Kidney (tissue), 14 donors: ENCODE measurements around the gene CNTN2. TPM values are rescaled to one million over a fixed set of nuclear protein-coding genes. Genes with fewer than 3 reads are reported as not detected.

Experiments
- DNase-seq, 5 donors: peaks; one replicate each; pipeline ENCODE4 v3.0.0-alpha.2; 2013 to 2020
- FAIRE-seq: peaks from 2 replicates; lab custom pipeline; 2012; peaks lifted over from hg19 to GRCh38; lab: Jason Lieb, UNC
- H3K27ac ChIP-seq, 2 donors: one replicate each; pipeline ENCODE4 v1.7.0; 2013; ENCODE audit warnings: low read depth in 2 of 2, low read length in 2 of 2, inconsistent platforms in 1 of 2
- H3K27me3 ChIP-seq: one replicate; pipeline ENCODE4 v1.7.1; 2013; ENCODE audit warnings: low read length, inconsistent platforms; ENCODE audit not compliant: control insufficient read depth, insufficient read depth
- H3K36me3 ChIP-seq, 3 donors: one replicate each; pipeline versions ENCODE4 v1.7.0 to v1.7.1; 2013; ENCODE audit warnings: low read length in 3 of 3, control low read depth in 1 of 3, inconsistent platforms in 1 of 3; ENCODE audit not compliant: insufficient read depth in 3 of 3, control insufficient read depth in 2 of 3
- H3K4me1 ChIP-seq, 3 donors: one replicate each; pipeline versions ENCODE4 v1.7.0 to v1.7.1; 2013; ENCODE audit warnings: low read length in 3 of 3, inconsistent platforms in 1 of 3, low read depth in 1 of 3; ENCODE audit not compliant: control insufficient read depth in 2 of 3, insufficient read depth in 2 of 3
- H3K4me3 ChIP-seq, 3 donors: one replicate each; pipeline versions ENCODE4 v1.7.0 to v1.8.1; 2013; ENCODE audit warnings: low read length in 3 of 3, control low read depth in 1 of 3, inconsistent platforms in 1 of 3
- H3K9ac ChIP-seq, 3 donors: one replicate each; pipeline versions ENCODE4 v1.7.0 to v1.7.1; 2013; ENCODE audit warnings: low read length in 3 of 3, control low read depth in 1 of 3, inconsistent platforms in 1 of 3
- H3K9me3 ChIP-seq, 3 donors: one replicate each; pipeline versions ENCODE4 v1.7.0 to v1.7.1; 2013; ENCODE audit warnings: low read length in 3 of 3, control low read depth in 1 of 3, inconsistent platforms in 1 of 3; ENCODE audit not compliant: control insufficient read depth in 2 of 3, insufficient read depth in 1 of 3
- CTCF ChIP-seq: IDR thresholded peaks from 3 replicates; pipeline ENCODE4 v1.5.1; 2012; ENCODE audit warnings: mild to moderate bottlenecking, moderate library complexity, borderline replicate concordance; ENCODE audit not compliant: insufficient read depth; ENCODE audit errors: extremely low read depth
- intact Hi-C: fragments of 100-400 bp; cut with DNase I; formaldehyde crosslinking; loops from one replicate; pipeline ENCODE4 v1.11.1; 2022
- polyA plus RNA-seq: library from polyadenylated mRNA; stranded (reverse); fragments of 350-450 nt; fragmentation: Illumina TruSeq; extraction: RNeasy Lipid Tissue Mini Kit (QIAGEN cat#74804); gene quantifications from one replicate; pipeline ENCODE4 v1.2.3, GENCODE V29; 2014; ENCODE audit warnings: low read depth, low replicate concordance; ENCODE audit not compliant: insufficient read depth
- total RNA-seq: library from RNA; stranded (reverse); fragmentation: NEBNext Ultra II Directional; extraction: Animal tissue kit (Norgen Biotek cat#: 25700); gene quantifications from one replicate; pipeline ENCODE4 v1.2.1, GENCODE V29; 2021
- donor health status: control.
- donor health status: control.
- donor health status: control.
- donor health status: control.
- donor health status: control.
- donor health status: DM: yes; HTN: yes; CAD: no.
- donor health status: Normal renal cell carcinoma (clear cell type).

CNTN2 gene
- total and polyA plus RNA-seq, 2 donors from 2014 or later = 0.15 to 0.44 TPM

GRCh38 chr1:205108464-205108863 lies 65.5 kb downstream of the CNTN2 start:
- TF ChIP-seq CTCF = no peak
- Histone ChIP-seq H3K4me1 (no peaks in the 10 kb centered on the region), H3K9ac (no peak overlapping the region), H3K27me3 (no peaks in the 10 kb centered on the region), H3K36me3 (peaks cover 5 to 29% (median 23%) of the 10 kb centered on the region in 3 donors), H3K27ac (no peak overlapping the region), H3K4me3 (no peak overlapping the region), H3K9me3 (no peaks in the 10 kb centered on the region)
- intact Hi-C loops = no loop called here
- DNase-seq = no peak
- no peak for FAIRE-seq

DNA sequence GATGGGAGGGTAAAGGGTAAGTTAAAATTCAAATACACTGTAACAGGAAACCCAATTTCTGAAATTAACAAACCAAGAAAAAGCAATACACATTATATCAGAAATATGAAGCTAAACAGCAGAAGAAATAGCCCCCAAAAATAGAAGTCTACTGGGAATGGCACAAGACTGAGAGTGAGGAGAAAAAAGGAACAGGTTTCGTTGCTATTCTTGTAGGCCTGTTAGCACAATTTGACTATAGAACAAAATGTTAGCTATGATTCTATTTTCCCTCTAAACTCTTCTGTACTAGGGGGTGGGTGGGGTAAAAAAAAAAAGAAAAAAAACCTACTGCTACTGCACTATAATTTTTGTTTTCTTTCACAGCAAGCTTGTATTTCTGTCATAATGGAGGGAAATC lies 66.3 kb downstream of the CNTN2 start:
- Histone ChIP-seq H3K9me3 (no peaks in the 10 kb centered on the region), H3K4me1 (no peaks in the 10 kb centered on the region), H3K9ac (no peak overlapping the region), H3K27ac (no peak overlapping the region), H3K36me3 (peaks cover 5 to 26% (median 23%) of the 10 kb centered on the region in 3 donors), H3K4me3 (no peak overlapping the region), H3K27me3 (no peaks in the 10 kb centered on the region)
- DNase-seq (no peak), FAIRE-seq (no peak)
- intact Hi-C loops = no loop called here
- no peak for TF ChIP-seq CTCF

DNA sequence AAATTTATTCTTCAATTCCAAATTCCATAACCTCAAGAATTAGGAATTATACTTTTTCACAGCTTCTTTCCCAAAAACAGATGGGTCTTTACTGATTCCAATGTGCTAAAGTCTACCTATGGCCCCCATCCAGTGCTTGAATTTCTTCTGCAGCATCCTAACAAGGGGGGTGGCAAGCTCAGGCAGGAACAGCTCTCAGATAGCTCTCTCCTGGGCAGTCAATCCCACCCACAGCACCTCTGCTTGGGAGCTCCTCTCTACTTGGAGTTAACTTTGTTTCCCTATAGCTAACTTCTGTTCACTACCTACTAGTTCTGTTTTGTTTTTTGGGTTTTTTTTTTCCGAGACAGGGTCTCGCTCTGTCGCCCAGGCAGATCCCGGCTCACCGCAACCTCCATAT lies 66.7 kb downstream of the CNTN2 start:
- TF ChIP-seq CTCF = no peak
- DNase-seq (no peak), FAIRE-seq (no peak)
- no peak overlapping the region for H3K27ac ChIP-seq
- H3K9ac ChIP-seq = no peak overlapping the region
- intact Hi-C loops = no loop called here
- no peaks in the 10 kb centered on the region for H3K9me3 ChIP-seq
- H3K4me3 ChIP-seq = no peak overlapping the region
- no peaks in the 10 kb centered on the region for H3K27me3 ChIP-seq
- no peaks in the 10 kb centered on the region for H3K4me1 ChIP-seq
- peaks cover 5 to 26% (median 24%) of the 10 kb centered on the region in 3 donors for H3K36me3 ChIP-seq

DNA sequence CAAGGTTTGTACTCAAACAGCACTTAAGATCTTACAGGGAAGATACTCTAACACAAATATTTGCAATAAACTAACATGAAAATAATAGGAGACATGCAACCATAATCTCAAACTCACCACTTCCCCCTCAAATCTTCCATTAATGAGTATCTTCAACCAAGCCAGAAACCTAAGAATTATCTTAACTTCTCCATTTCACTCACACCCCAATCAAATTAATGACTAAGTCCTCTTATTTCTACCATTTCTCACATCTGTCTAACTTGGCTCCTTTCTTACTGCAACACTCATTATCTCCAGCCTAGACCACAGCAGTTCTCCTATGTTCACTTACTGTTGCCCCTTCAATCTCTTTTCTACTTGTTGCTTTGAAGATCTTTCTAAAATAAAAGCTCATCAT lies 68.3 kb downstream of the CNTN2 start:
- FAIRE-seq (no peak), DNase-seq (no peak)
- Histone ChIP-seq H3K27ac (no peak overlapping the region), H3K9ac (no peak overlapping the region), H3K4me3 (no peak overlapping the region), H3K36me3 (peaks cover 2 to 21% (median 19%) of the 10 kb centered on the region in 3 donors), H3K27me3 (no peaks in the 10 kb centered on the region), H3K9me3 (no peaks in the 10 kb centered on the region), H3K4me1 (no peaks in the 10 kb centered on the region)
- intact Hi-C loops = no loop called here
- no peak for TF ChIP-seq CTCF
